Measurements from ENCODE around the gene ENTPD6.

- TF ChIP-seq POLR2AphosphoS5 (IDR thresholded peaks at IDR 0.05; ENCODE audit: low read depth, low read length): no peak
- no peak for TF ChIP-seq TAF1 (IDR thresholded peaks at IDR 0.05; ENCODE audit: borderline replicate concordance, low read depth, low read length)
These were observed 42.3 kb downstream of the ENTPD6 start for GRCh38 chr20:25237610-25238318.
